NCI-H146 treated with DMSO at 0.1 percent for 48 hours (cell line): ENCODE results near the gene CWF19L2.
"Not testable (repeated sequence)": the region's sequence is repeated elsewhere in the genome, so short reads cannot be mapped to it uniquely, and the experiment has no call there.

Experiments used
- DNase-seq: peaks from one replicate; lab custom pipeline; 2025; ENCODE audit not compliant: unreplicated experiment; lab: John Stamatoyannopoulos, UW

Gene CWF19L2

GRCh38 chr11:107457558-107458271 lies at the start of gene CWF19L2:
Gene CWF19L2, minus strand, starts transcription at chr11:107457825. Its CDS starts 9 bp downstream, at chr11:107457816.
- peak; percentile 92 for DNase-seq

- no peak for DNase-seq
Observed at GRCh38 chr11:107505647-107506225, 48.1 kb upstream of the CWF19L2 start.

- no peak for DNase-seq
Observed at GRCh38 chr11:107504981-107505380, 47.4 kb upstream of the CWF19L2 start.

- no peak for DNase-seq
Observed at GRCh38 chr11:107501713-107502112, 44.1 kb upstream of the CWF19L2 start.

- DNase-seq, result not testable (repeated sequence)
Observed at GRCh38 chr11:107497371-107497770, 39.7 kb upstream of the CWF19L2 start.

GRCh38 chr11:107496011-107496410 lies 38.4 kb upstream of the CWF19L2 start:
- DNase-seq, result no peak

- no peak for DNase-seq
Observed at GRCh38 chr11:107494055-107494454, 36.4 kb upstream of the CWF19L2 start.

- DNase-seq, result no peak
Observed at GRCh38 chr11:107493117-107493516, 35.5 kb upstream of the CWF19L2 start.

- no peak for DNase-seq
Observed at GRCh38 chr11:107490836-107491235, 33.2 kb upstream of the CWF19L2 start.

GRCh38 chr11:107482234-107482633 lies 24.6 kb upstream of the CWF19L2 start:
- DNase-seq, result no peak

- DNase-seq, result no peak
Observed at GRCh38 chr11:107478922-107479321, 21.3 kb upstream of the CWF19L2 start.

- no peak for DNase-seq
Observed at GRCh38 chr11:107477820-107478219, 20.2 kb upstream of the CWF19L2 start.

GRCh38 chr11:107473792-107474191 lies 16.2 kb upstream of the CWF19L2 start:
- DNase-seq, result no peak

GRCh38 chr11:107472966-107473365 lies 15.3 kb upstream of the CWF19L2 start:
- no peak for DNase-seq

- DNase-seq, result no peak
Observed at GRCh38 chr11:107468596-107468995, 11.0 kb upstream of the CWF19L2 start.

- no peak for DNase-seq
Observed at GRCh38 chr11:107467696-107468095, 10.1 kb upstream of the CWF19L2 start.

GRCh38 chr11:107466275-107466866 lies 8.7 kb upstream of the CWF19L2 start:
- not testable (repeated sequence) for DNase-seq

- no peak for DNase-seq
Observed at GRCh38 chr11:107457205-107457557, 444 bp downstream of the CWF19L2 start.

GRCh38 chr11:107453594-107454286 lies 3.9 kb downstream of the CWF19L2 start:
- DNase-seq, result no peak

- DNase-seq, result no peak
Observed at GRCh38 chr11:107446822-107447431, 10.7 kb downstream of the CWF19L2 start.

GRCh38 chr11:107442715-107443215 lies 14.9 kb downstream of the CWF19L2 start:
- DNase-seq, result no peak
